Sigmoid colon (tissue), 4 donors: ENCODE data around the gene SLC25A15.

Source experiments
- EP300 ChIP-seq, 4 donors: sonication (generic); formaldehyde crosslinking; IDR thresholded peaks; one replicate each; pipeline ENCODE4 v1.6.1; 2017; ENCODE audit warnings: antibody characterized with exemption in 4 of 4
- POLR2A ChIP-seq, 2 donors: fragments of 450-650 bp; IDR thresholded peaks; one replicate each; pipeline ENCODE4 v1.6.1; 2016; ENCODE audit warnings: antibody characterized with exemption in 2 of 2, mild to moderate bottlenecking in 2 of 2, moderate library complexity in 2 of 2
- POLR2AphosphoS5 ChIP-seq, 4 donors: sonication (generic); formaldehyde crosslinking; IDR thresholded peaks; one replicate each; pipeline ENCODE4 v1.6.1; 2017; ENCODE audit warnings: antibody characterized with exemption in 4 of 4
- TF ChIP-seq, protein P1 (sequence below), 4 experiments: fragments of 450-650 bp in 3 of 4; fragments of 200-600 bp in 1 of 4; IDR thresholded peaks; one replicate each; pipeline ENCODE4 v1.5.1; 2016 to 2019; ENCODE audit warnings: antibody characterized with exemption in 4 of 4, mild to moderate bottlenecking in 3 of 4, moderate library complexity in 2 of 4

DNA sequence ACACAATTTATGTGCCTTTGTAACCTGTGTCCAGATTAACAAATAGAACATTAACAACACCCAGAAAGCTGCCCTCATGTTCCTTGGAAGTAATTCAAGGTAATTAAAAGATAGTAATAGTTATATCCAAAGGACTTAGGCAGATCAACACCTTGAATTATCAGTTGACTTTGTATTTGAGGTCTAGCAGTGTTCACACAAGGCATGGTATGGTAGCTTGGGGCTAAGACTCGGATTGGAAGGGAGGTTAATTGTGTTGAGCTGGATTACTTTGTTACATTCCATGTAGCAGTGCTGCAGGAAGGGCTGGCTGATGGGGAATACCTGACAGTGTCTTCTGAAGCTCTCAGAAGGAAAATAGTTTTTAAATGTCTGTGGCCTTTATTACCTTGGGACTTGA is 16.8 kb downstream of the SLC25A15 start:
- TF ChIP-seq, protein P1, sequence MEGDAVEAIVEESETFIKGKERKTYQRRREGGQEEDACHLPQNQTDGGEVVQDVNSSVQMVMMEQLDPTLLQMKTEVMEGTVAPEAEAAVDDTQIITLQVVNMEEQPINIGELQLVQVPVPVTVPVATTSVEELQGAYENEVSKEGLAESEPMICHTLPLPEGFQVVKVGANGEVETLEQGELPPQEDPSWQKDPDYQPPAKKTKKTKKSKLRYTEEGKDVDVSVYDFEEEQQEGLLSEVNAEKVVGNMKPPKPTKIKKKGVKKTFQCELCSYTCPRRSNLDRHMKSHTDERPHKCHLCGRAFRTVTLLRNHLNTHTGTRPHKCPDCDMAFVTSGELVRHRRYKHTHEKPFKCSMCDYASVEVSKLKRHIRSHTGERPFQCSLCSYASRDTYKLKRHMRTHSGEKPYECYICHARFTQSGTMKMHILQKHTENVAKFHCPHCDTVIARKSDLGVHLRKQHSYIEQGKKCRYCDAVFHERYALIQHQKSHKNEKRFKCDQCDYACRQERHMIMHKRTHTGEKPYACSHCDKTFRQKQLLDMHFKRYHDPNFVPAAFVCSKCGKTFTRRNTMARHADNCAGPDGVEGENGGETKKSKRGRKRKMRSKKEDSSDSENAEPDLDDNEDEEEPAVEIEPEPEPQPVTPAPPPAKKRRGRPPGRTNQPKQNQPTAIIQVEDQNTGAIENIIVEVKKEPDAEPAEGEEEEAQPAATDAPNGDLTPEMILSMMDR (IDR thresholded peaks at IDR 0.05), result no peak
- no peak for TF ChIP-seq POLR2A (IDR thresholded peaks at IDR 0.05)
- TF ChIP-seq POLR2AphosphoS5 (IDR thresholded peaks at IDR 0.05), result no peak
- TF ChIP-seq EP300 (IDR thresholded peaks at IDR 0.05), result no peak
